ENCODE measurements around the gene SH3TC2.

Gene SH3TC2

DNA sequence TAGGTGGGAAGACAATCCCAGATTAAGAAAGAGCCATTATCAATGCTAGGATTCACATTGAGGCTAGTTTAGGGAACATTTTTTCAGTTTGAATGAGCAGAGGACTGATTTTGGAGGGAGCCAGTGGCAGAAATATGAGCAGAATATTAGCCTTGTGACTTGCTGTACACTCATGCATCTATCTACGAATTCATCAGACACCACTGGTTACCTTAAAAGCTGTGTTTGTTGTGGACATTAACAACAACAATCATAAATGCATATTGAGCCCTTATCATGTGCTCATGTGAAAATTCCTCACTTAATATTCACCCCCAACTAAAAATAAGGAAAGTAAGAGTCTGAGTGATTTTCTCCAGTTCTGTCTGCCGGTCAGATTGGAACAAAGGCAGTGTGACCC, 9.9 kb upstream of the SH3TC2 start:
- Histone ChIP-seq H3K9ac (ENCODE audit: insufficient read length, low read depth) (no peak overlapping the region), H3K27me3 (ENCODE audit: insufficient read depth, insufficient read length) (no peaks in the 10 kb centered on the region), H3K4me1 (ENCODE audit: insufficient read depth, insufficient read length) (no peaks in the 10 kb centered on the region), H3K4me3 (ENCODE audit: insufficient read length, low read depth) (no peak overlapping the region), H3K9me3 (ENCODE audit: insufficient read depth, low read length) (no peaks in the 10 kb centered on the region), H3K36me3 (ENCODE audit: insufficient read depth, insufficient read length, low read length) (no peaks in the 10 kb centered on the region)
- no peak for DNase-seq (ENCODE audit: low read depth, low spot score)
- TF ChIP-seq YY1 (IDR thresholded peaks at IDR 0.05; ENCODE audit: insufficient read depth, insufficient read length) (no peak), SUZ12 (IDR thresholded peaks at IDR 0.05; ENCODE audit: extremely low read depth, insufficient read depth, insufficient read length) (no peak), ZNF274 (IDR thresholded peaks at IDR 0.05; ENCODE audit: low read depth, low read length) (no peak)

DNA sequence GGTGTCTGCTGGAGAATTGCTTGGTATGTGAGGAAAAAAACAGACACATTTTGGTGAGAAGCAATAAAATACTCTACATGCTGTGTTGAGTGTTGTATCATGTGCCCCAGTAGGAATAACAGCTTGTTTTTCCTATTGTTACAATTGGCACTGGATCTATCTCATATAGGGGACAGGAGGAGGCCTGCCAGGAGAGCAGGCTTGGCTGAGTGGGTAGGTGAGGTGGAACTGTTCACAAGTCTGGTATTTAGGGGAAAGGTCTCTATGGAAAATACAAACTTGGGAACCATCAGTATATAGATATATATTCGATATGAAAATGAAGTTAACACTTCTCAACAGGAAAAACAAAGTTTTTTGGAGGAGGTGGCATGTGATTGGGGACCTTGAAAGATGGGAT, 9.5 kb upstream of the SH3TC2 start:
- no peaks in the 10 kb centered on the region for H3K27me3 ChIP-seq (ENCODE audit: insufficient read depth, insufficient read length)
- no peaks in the 10 kb centered on the region for H3K36me3 ChIP-seq (ENCODE audit: insufficient read depth, insufficient read length, low read length)
- H3K9ac ChIP-seq (ENCODE audit: insufficient read length, low read depth), result no peak overlapping the region
- no peak for TF ChIP-seq YY1 (IDR thresholded peaks at IDR 0.05; ENCODE audit: insufficient read depth, insufficient read length)
- no peak for TF ChIP-seq ZNF274 (IDR thresholded peaks at IDR 0.05; ENCODE audit: low read depth, low read length)
- no peak for TF ChIP-seq SUZ12 (IDR thresholded peaks at IDR 0.05; ENCODE audit: extremely low read depth, insufficient read depth, insufficient read length)
- no peak for DNase-seq (ENCODE audit: low read depth, low spot score)
- H3K4me1 ChIP-seq (ENCODE audit: insufficient read depth, insufficient read length), result no peaks in the 10 kb centered on the region
- H3K4me3 ChIP-seq (ENCODE audit: insufficient read length, low read depth), result no peak overlapping the region
- no peaks in the 10 kb centered on the region for H3K9me3 ChIP-seq (ENCODE audit: insufficient read depth, low read length)

DNA sequence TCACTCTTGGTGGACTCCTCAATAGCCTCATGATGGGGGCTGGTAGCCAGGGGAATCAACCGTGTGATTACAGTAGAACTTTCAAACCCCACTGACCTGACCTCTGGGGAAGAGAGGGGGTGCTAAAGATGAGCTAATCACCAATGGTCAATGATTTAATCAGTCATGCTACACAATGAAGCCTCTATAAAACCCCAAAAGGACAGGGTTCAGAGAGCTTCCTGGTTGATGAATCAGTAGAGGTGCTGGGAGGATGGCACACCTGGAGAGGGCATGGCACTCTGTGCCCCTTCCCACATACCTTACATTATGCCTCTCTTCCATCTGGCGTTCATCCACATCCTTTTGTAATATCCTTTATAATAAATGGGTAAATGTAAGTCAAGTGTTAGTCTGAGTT, 8.9 kb upstream of the SH3TC2 start:
- no peaks in the 10 kb centered on the region for H3K9me3 ChIP-seq (ENCODE audit: insufficient read depth, low read length)
- H3K4me3 ChIP-seq (ENCODE audit: insufficient read length, low read depth), result no peak overlapping the region
- H3K9ac ChIP-seq (ENCODE audit: insufficient read length, low read depth), result no peak overlapping the region
- TF ChIP-seq ZNF274 (IDR thresholded peaks at IDR 0.05; ENCODE audit: low read depth, low read length), result no peak
- no peak for TF ChIP-seq SUZ12 (IDR thresholded peaks at IDR 0.05; ENCODE audit: extremely low read depth, insufficient read depth, insufficient read length)
- TF ChIP-seq YY1 (IDR thresholded peaks at IDR 0.05; ENCODE audit: insufficient read depth, insufficient read length), result no peak
- DNase-seq (ENCODE audit: low read depth, low spot score), result no peak
- no peaks in the 10 kb centered on the region for H3K4me1 ChIP-seq (ENCODE audit: insufficient read depth, insufficient read length)
- no peaks in the 10 kb centered on the region for H3K36me3 ChIP-seq (ENCODE audit: insufficient read depth, insufficient read length, low read length)
- no peaks in the 10 kb centered on the region for H3K27me3 ChIP-seq (ENCODE audit: insufficient read depth, insufficient read length)

DNA sequence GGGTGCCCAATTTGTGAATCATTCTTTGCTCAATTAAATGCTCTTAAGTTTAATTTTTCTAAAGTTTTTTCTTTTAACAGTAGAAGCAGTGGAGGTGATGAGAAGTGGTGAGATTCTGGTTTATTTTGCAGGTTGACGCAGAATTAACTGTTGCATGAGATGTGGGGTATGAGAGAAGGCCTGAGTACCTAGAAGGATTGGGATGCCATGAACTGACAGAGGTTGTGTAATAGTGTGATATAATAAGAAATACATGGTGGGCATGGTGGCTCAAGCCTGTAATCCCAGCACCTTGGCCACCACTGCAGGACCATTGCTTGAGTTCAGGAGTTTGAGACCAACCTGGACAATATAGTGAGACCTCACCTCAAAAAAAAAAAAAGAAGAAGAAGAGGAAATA, 8.4 kb upstream of the SH3TC2 start:
- Histone ChIP-seq H3K9ac (ENCODE audit: insufficient read length, low read depth) (no peak overlapping the region), H3K36me3 (ENCODE audit: insufficient read depth, insufficient read length, low read length) (no peaks in the 10 kb centered on the region), H3K9me3 (ENCODE audit: insufficient read depth, low read length) (no peaks in the 10 kb centered on the region), H3K27me3 (ENCODE audit: insufficient read depth, insufficient read length) (no peaks in the 10 kb centered on the region), H3K4me3 (ENCODE audit: insufficient read length, low read depth) (no peak overlapping the region), H3K4me1 (ENCODE audit: insufficient read depth, insufficient read length) (no peaks in the 10 kb centered on the region)
- TF ChIP-seq YY1 (IDR thresholded peaks at IDR 0.05; ENCODE audit: insufficient read depth, insufficient read length) (no peak), ZNF274 (IDR thresholded peaks at IDR 0.05; ENCODE audit: low read depth, low read length) (no peak), SUZ12 (IDR thresholded peaks at IDR 0.05; ENCODE audit: extremely low read depth, insufficient read depth, insufficient read length) (no peak)
- no peak for DNase-seq (ENCODE audit: low read depth, low spot score)

DNA sequence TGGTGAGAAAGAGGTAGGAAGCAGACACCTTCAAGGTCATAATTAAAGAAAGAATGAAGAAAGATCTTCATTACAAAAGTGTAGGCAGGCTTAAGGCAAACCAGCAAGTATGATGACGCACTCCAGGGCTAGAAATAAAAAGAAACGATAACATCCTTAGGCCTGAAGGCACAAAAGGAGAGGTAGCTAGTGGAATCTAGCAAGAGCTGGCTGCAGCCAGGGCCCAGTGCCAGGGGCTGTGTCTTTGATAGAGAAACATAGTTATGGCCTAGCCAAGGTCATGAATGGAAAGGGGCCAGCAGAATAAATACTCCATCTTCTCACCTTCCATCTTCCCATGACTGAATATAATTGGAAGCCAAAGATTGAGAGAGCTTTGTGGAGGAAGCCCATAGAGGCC, 6.8 kb upstream of the SH3TC2 start:
- TF ChIP-seq YY1 (IDR thresholded peaks at IDR 0.05; ENCODE audit: insufficient read depth, insufficient read length) (no peak), ZNF274 (IDR thresholded peaks at IDR 0.05; ENCODE audit: low read depth, low read length) (no peak), SUZ12 (IDR thresholded peaks at IDR 0.05; ENCODE audit: extremely low read depth, insufficient read depth, insufficient read length) (no peak)
- no peaks in the 10 kb centered on the region for H3K27me3 ChIP-seq (ENCODE audit: insufficient read depth, insufficient read length)
- H3K9me3 ChIP-seq (ENCODE audit: insufficient read depth, low read length), result no peaks in the 10 kb centered on the region
- no peaks in the 10 kb centered on the region for H3K4me1 ChIP-seq (ENCODE audit: insufficient read depth, insufficient read length)
- H3K4me3 ChIP-seq (ENCODE audit: insufficient read length, low read depth), result no peak overlapping the region
- H3K36me3 ChIP-seq (ENCODE audit: insufficient read depth, insufficient read length, low read length), result no peaks in the 10 kb centered on the region
- no peak overlapping the region for H3K9ac ChIP-seq (ENCODE audit: insufficient read length, low read depth)
- DNase-seq (ENCODE audit: low read depth, low spot score), result no peak

DNA sequence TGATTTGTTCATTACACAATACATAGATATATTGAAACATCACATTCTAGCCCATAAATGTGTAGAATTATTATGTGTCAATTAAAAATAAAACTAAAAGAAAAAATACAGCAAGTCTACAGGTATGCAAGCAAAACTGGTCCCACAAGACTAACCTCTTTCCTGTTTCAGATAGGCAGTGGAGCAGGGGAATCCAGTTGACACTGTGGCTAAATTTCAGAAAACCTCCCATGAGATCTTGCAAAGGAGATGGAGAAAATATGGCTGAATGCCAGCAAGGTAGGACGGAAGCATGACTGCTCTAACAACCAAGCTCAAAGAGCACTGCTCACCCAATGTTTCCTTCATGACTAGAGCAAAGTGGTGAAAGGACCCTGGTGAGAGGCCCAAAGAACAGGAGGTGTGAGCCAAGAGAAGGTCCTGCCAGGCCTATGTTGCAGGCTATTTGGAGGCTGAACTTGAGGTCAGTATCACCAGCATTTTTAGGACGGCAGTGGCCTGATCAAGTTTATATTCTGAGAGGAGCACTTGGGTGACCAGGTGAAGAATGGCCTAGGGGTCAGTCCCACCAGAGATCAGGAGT, 1.1 kb upstream of the SH3TC2 start:
- H3K27me3 ChIP-seq (ENCODE audit: insufficient read depth, insufficient read length), result no peaks in the 10 kb centered on the region
- no peaks in the 10 kb centered on the region for H3K36me3 ChIP-seq (ENCODE audit: insufficient read depth, insufficient read length, low read length)
- TF ChIP-seq YY1 (IDR thresholded peaks at IDR 0.05; ENCODE audit: insufficient read depth, insufficient read length), result no peak
- TF ChIP-seq ZNF274 (IDR thresholded peaks at IDR 0.05; ENCODE audit: low read depth, low read length), result no peak
- TF ChIP-seq SUZ12 (IDR thresholded peaks at IDR 0.05; ENCODE audit: extremely low read depth, insufficient read depth, insufficient read length), result no peak
- no peak for DNase-seq (ENCODE audit: low read depth, low spot score)
- no peak overlapping the region for H3K4me3 ChIP-seq (ENCODE audit: insufficient read length, low read depth)
- no peaks in the 10 kb centered on the region; the same call in 1 of the 2 replicates for H3K9me3 ChIP-seq (ENCODE audit: insufficient read depth, low read length)
- H3K4me1 ChIP-seq (ENCODE audit: insufficient read depth, insufficient read length), result no peaks in the 10 kb centered on the region
- H3K9ac ChIP-seq (ENCODE audit: insufficient read length, low read depth), result no peak overlapping the region

DNA sequence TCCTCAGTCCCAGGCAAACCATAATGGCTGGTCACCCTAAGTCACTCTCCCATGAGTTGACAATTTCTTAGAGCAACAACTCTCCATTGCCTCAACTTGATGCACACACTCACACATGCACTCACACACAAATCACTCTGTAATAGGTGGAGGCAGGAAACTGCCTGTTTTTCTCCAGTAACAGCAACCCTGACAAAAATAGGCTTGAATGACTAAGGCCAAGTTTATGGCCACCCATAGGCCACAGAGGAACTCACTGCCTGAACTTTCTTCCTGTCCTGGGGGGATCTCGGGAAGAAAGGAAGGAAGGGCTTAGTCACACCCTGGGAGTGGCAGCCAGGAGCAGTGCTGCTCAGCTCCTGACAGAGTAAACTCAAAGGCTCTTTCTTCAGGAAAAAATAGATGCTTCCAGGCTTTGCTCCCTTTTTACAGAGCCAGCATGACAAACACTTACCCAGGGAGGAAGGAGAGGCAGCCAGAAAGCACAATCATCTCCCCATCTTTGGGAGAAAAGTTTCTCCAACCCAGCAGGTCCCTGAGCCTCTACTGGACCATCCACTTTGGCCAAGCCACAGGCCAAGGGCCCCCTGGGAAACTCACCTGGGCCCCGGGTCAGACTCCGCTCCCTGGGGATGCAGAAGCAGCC, 368 bp downstream of the SH3TC2 start:
- H3K36me3 ChIP-seq (ENCODE audit: insufficient read depth, insufficient read length, low read length), result no peaks in the 10 kb centered on the region
- H3K27me3 ChIP-seq (ENCODE audit: insufficient read depth, insufficient read length), result no peaks in the 10 kb centered on the region
- H3K4me1 ChIP-seq (ENCODE audit: insufficient read depth, insufficient read length), result no peaks in the 10 kb centered on the region
- TF ChIP-seq ZNF274 (IDR thresholded peaks at IDR 0.05; ENCODE audit: low read depth, low read length) (no peak), YY1 (IDR thresholded peaks at IDR 0.05; ENCODE audit: insufficient read depth, insufficient read length) (no peak), SUZ12 (IDR thresholded peaks at IDR 0.05; ENCODE audit: extremely low read depth, insufficient read depth, insufficient read length) (no peak)
- no peak overlapping the region for H3K4me3 ChIP-seq (ENCODE audit: insufficient read length, low read depth)
- H3K9ac ChIP-seq (ENCODE audit: insufficient read length, low read depth), result no peak overlapping the region
- DNase-seq (ENCODE audit: low read depth, low spot score), result peak; percentile 11
- H3K9me3 ChIP-seq (ENCODE audit: insufficient read depth, low read length), result peaks cover 14% of the 10 kb centered on the region

All from NT2/D1 (cell line).